Endothelial cell of umbilical vein (primary cell): Measurements from ENCODE around the gene DCUN1D2. TPM values are rescaled to one million over a fixed set of nuclear protein-coding genes. Genes with fewer than 3 reads are reported as not detected.

Experiments
- BruUV-seq: library from RNA; stranded (reverse); fragments of 400-500 nt; replicated peaks from 2 replicates; lab custom pipeline; 2021; lab: Mats Ljungman, UMichigan
- CTCF ChIA-PET: fragments of 300-600, 350-600 bp; sonication (Branson Sonifier 250); formaldehyde crosslinking; loops from one replicate; lab custom pipeline; 2021; ENCODE audit warnings: antibody characterized with exemption, inconsistent platforms; lab: Charles Lee
- POLR2A ChIA-PET: fragments of 300-600, 350-600 bp; sonication (Branson Sonifier 250); formaldehyde crosslinking; loops from one replicate; lab custom pipeline; 2021; ENCODE audit warnings: antibody characterized with exemption, inconsistent platforms; lab: Charles Lee
- DNase-seq: peaks from one replicate; pipeline ENCODE4 v3.0.0-alpha.2; 2011; ENCODE audit warnings: low read depth, low spot score
- FAIRE-seq: peaks from 2 replicates; lab custom pipeline; 2011; peaks lifted over from hg19 to GRCh38; lab: Jason Lieb, UNC
- H2AFZ ChIP-seq: 2 replicates; pipeline ENCODE4 v1.6.0; 2012; ENCODE audit warnings: low read depth, low read length, control low read depth, inconsistent platforms
- H3K27ac ChIP-seq: 2 replicates; pipeline ENCODE4 v1.5.1; 2011; ENCODE audit warnings: low read depth, mild to moderate bottlenecking, control low read depth, low read length, moderate library complexity; ENCODE audit not compliant: insufficient read depth
- H3K27me3 ChIP-seq, 2 experiments: 2 replicates each; pipeline versions ENCODE4 v1.6.0 to v1.6.1; 2011; ENCODE audit warnings: low read length in 2 of 2, mixed read lengths in 1 of 2; ENCODE audit not compliant: control insufficient read depth in 2 of 2, insufficient read depth in 2 of 2
- H3K36me3 ChIP-seq, 2 experiments: 2 replicates in 1 of 2; 3 replicates in 1 of 2; pipeline ENCODE4 v1.5.1; 2011; ENCODE audit warnings: low read length in 2 of 2, mild to moderate bottlenecking in 1 of 2, moderate library complexity in 1 of 2; ENCODE audit not compliant: control insufficient read depth in 2 of 2, insufficient read depth in 2 of 2; ENCODE audit errors: extremely low read depth in 1 of 2
- H3K4me1 ChIP-seq: 3 replicates; pipeline ENCODE4 v1.5.1; 2011; ENCODE audit warnings: mild to moderate bottlenecking, low read length; ENCODE audit not compliant: control insufficient read depth, insufficient read depth; ENCODE audit errors: extremely low read depth
- H3K4me2 ChIP-seq: 2 replicates; pipeline ENCODE4 v1.6.1; 2011; ENCODE audit warnings: low read length, control low read depth, mixed read lengths; ENCODE audit not compliant: insufficient read depth
- H3K4me3 ChIP-seq, 3 experiments: fragments of 200-600 bp in 1 of 3; sonication (generic), shearing (Covaris generic) in 1 of 3; replicated peaks in 1 of 3; 2 replicates each; pipeline ENCODE4 v1.5.1; 2011 to 2016; ENCODE audit warnings: control low read depth in 3 of 3, low read length in 3 of 3, mild to moderate bottlenecking in 2 of 3, inconsistent platforms in 1 of 3, low read depth in 1 of 3, moderate library complexity in 1 of 3; ENCODE audit not compliant: insufficient read depth in 1 of 3
- H3K79me2 ChIP-seq: 2 replicates; pipeline ENCODE4 v1.6.0; 2012; ENCODE audit warnings: low read length, inconsistent platforms; ENCODE audit not compliant: control insufficient read depth, insufficient read depth
- H3K9ac ChIP-seq: replicated peaks from 2 replicates; pipeline ENCODE3; 2011; ENCODE audit warnings: low read length, control low read depth; ENCODE audit not compliant: insufficient read depth; ENCODE audit errors: extremely low read depth
- H3K9me1 ChIP-seq: replicated peaks from 3 replicates; pipeline ENCODE4 v1.6.0; 2011; ENCODE audit warnings: mild to moderate bottlenecking, low read length; ENCODE audit not compliant: control insufficient read depth, insufficient read depth; ENCODE audit errors: extremely low read depth
- H3K9me3 ChIP-seq: replicated peaks from 2 replicates; pipeline ENCODE4 v1.5.1; 2012; ENCODE audit warnings: low read length, inconsistent platforms; ENCODE audit not compliant: control insufficient read depth, insufficient read depth
- H4K20me1 ChIP-seq: replicated peaks from 2 replicates; pipeline ENCODE3; 2011; ENCODE audit warnings: mild to moderate bottlenecking, low read length; ENCODE audit not compliant: control insufficient read depth, insufficient read depth; ENCODE audit errors: extremely low read depth
- CTCF ChIP-seq, 2 donors: IDR thresholded peaks; 1 replicate in 1 of 2; 2 replicates in 1 of 2; pipeline ENCODE4 v1.5.1; 2011; ENCODE audit warnings: low read length in 2 of 2, mild to moderate bottlenecking in 2 of 2, moderate library complexity in 2 of 2, control low read depth in 1 of 2, inconsistent platforms in 1 of 2, low read depth in 1 of 2; ENCODE audit not compliant: insufficient read depth in 1 of 2; ENCODE audit errors: extremely low read depth in 1 of 2
- EZH2 ChIP-seq: IDR thresholded peaks from 2 replicates; pipeline ENCODE4 v1.6.1; 2012; ENCODE audit warnings: borderline replicate concordance, low read depth, mild to moderate bottlenecking, moderate library complexity, low read length, inconsistent platforms; ENCODE audit not compliant: severe bottlenecking
- FOS ChIP-seq: IDR thresholded peaks from 2 replicates; pipeline ENCODE4 v1.6.1; 2011; ENCODE audit warnings: mild to moderate bottlenecking, low read length, moderate library complexity, borderline replicate concordance; ENCODE audit not compliant: insufficient read depth
- GATA2 ChIP-seq: IDR thresholded peaks from 2 replicates; pipeline ENCODE4 v1.7.0; 2011; ENCODE audit warnings: low read depth, mild to moderate bottlenecking, moderate library complexity, mixed read lengths, low read length; ENCODE audit not compliant: insufficient read length, insufficient read depth
- JUN ChIP-seq: IDR thresholded peaks from 2 replicates; pipeline ENCODE4 v1.6.1; 2011; ENCODE audit warnings: borderline replicate concordance, low read depth; ENCODE audit not compliant: insufficient read length, insufficient read depth
- MAX ChIP-seq: IDR thresholded peaks from 2 replicates; pipeline ENCODE4 v1.6.1; 2011; ENCODE audit not compliant: insufficient read depth, insufficient read length
- MYC ChIP-seq: IDR thresholded peaks from one replicate; pipeline ENCODE4 v1.6.1; 2011; ENCODE audit warnings: mild to moderate bottlenecking, low read depth, low read length
- POLR2A ChIP-seq: IDR thresholded peaks from 2 replicates; pipeline ENCODE4 v1.6.1; 2012; ENCODE audit warnings: low read depth, mild to moderate bottlenecking, control low read depth, low read length
- POLR2AphosphoS5 ChIP-seq: IDR thresholded peaks from 2 replicates; pipeline ENCODE4 v1.6.1; 2012; ENCODE audit warnings: low read depth, mild to moderate bottlenecking, control low read depth, low read length, moderate library complexity; ENCODE audit not compliant: insufficient read depth
- dilution Hi-C: fragments of 300-500 bp; cut with MboI; formaldehyde crosslinking; loops from one replicate; pipeline ENCODE4 v1.15.0; 2019; ENCODE audit warnings: low sequenced_read_pairs; ENCODE audit not compliant: extremely low pct_ligation_motif_present
- intact Hi-C: fragments of 100-400 bp; cut with micrococcal nuclease; formaldehyde crosslinking; loops from one replicate; pipeline ENCODE4 v1.10.0; 2022
- polyA plus RNA-seq, 4 experiments: library from polyadenylated mRNA; depleted of rRNA in 3 of 4; stranded (reverse) in 3 of 4; unstranded in 1 of 4; fragments of >200 nt; gene quantifications; 2 replicates each; pipeline versions ENCODE4 v1.2.1 to v1.2.3, GENCODE V29; 2011 to 2012; ENCODE audit warnings: missing spikeins in 1 of 4
- total RNA-seq: library from RNA; stranded (reverse); gene quantifications from 2 replicates; pipeline ENCODE4 v1.2.3, GENCODE V29; 2021

The DCUN1D2 gene
- total and polyA plus RNA-seq, 2 donors (not counting 3 experiments of a cell fraction or from before 2014, with no cell fraction given): 10.5 to 24.9 TPM

- H3K4me1 ChIP-seq: peaks cover 11% of the 10 kb centered on the region
- peaks cover 60% of the 10 kb centered on the region for H3K79me2 ChIP-seq
- no peak overlapping the region for H2AFZ ChIP-seq
- H3K4me2 ChIP-seq: no peak overlapping the region
- POLR2A ChIA-PET: no interaction called here
- dilution Hi-C loops: no loop called here
- intact Hi-C loops: no loop called here
- H3K4me3 ChIP-seq: no peak overlapping the region
- H3K27ac ChIP-seq: no peak overlapping the region
- no peak overlapping the region for H3K9ac ChIP-seq
- no peak for TF ChIP-seq JUN
- TF ChIP-seq EZH2: no peak
- TF ChIP-seq FOS: no peak
- TF ChIP-seq POLR2AphosphoS5: no peak
- no peak for TF ChIP-seq CTCF (IDR thresholded peaks at IDR 0.05; ENCODE audit: extremely low read depth in 1 of 2, insufficient read depth in 1 of 2, low read depth in 1 of 2, low read length in 2 of 2)
- no peak for TF ChIP-seq POLR2A
- TF ChIP-seq MAX: no peak
- no peak for TF ChIP-seq GATA2
- TF ChIP-seq MYC: no peak
- CTCF ChIA-PET: interaction anchor here (1.2 kb wide), 1 partner anchor 20 kb away, joined by 3 read pairs; no protein-coding TSS in a partner anchor
- no peaks in the 10 kb centered on the region for H3K27me3 ChIP-seq
- H3K36me3 ChIP-seq: peaks cover 0 to 7% of the 10 kb centered on the region in 2 experiments
- BruUV-seq: no TSS peak
- H4K20me1 ChIP-seq: no peaks in the 10 kb centered on the region
- DNase-seq: no peak
- H3K9me1 ChIP-seq: no peaks in the 10 kb centered on the region
- no peaks in the 10 kb centered on the region for H3K9me3 ChIP-seq
- FAIRE-seq: no peak
These were observed 5.0 kb downstream of the DCUN1D2 start for GRCh38 chr13:113485545-113485944.
